Measurements from ENCODE around the gene NR2E1.

DNA sequence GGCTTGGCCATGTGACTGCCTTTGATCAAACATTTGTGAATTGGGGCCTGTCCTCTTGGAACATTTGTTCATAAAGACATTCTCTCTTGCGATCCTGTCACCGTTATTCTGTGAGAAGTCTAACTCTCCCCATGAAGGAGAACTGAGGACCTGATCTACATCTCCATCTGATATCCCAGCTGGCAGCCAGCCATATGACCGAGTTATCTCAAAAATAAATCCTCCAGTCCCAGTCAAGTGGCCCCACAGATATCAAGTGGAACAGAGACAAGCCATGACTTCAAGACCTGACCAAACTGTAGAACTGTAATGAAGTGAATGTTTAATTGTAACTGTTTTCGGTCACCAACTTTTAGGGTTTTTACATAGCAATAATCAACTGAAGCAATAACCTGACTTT, 69.3 kb downstream of the NR2E1 start:
- TF ChIP-seq NRF1 (IDR thresholded peaks at IDR 0.05; ENCODE audit: low read depth, low read length), result no peak
- no peak for TF ChIP-seq CTCF (IDR thresholded peaks at IDR 0.05)
- TF ChIP-seq IRF3 (IDR thresholded peaks at IDR 0.05; ENCODE audit: low read depth, low read length), result no peak
- no peak for TF ChIP-seq MXI1 (IDR thresholded peaks at IDR 0.05; ENCODE audit: low read depth, low read length)
- no peak for TF ChIP-seq EZH2phosphoT487 (IDR thresholded peaks at IDR 0.05; ENCODE audit: borderline replicate concordance, low read depth)
- no peak for TF ChIP-seq RAD21 (IDR thresholded peaks at IDR 0.05; ENCODE audit: low read length)
- TF ChIP-seq FOXM1 (IDR thresholded peaks at IDR 0.05; ENCODE audit: low read depth), result no peak
- TF ChIP-seq, protein P1, sequence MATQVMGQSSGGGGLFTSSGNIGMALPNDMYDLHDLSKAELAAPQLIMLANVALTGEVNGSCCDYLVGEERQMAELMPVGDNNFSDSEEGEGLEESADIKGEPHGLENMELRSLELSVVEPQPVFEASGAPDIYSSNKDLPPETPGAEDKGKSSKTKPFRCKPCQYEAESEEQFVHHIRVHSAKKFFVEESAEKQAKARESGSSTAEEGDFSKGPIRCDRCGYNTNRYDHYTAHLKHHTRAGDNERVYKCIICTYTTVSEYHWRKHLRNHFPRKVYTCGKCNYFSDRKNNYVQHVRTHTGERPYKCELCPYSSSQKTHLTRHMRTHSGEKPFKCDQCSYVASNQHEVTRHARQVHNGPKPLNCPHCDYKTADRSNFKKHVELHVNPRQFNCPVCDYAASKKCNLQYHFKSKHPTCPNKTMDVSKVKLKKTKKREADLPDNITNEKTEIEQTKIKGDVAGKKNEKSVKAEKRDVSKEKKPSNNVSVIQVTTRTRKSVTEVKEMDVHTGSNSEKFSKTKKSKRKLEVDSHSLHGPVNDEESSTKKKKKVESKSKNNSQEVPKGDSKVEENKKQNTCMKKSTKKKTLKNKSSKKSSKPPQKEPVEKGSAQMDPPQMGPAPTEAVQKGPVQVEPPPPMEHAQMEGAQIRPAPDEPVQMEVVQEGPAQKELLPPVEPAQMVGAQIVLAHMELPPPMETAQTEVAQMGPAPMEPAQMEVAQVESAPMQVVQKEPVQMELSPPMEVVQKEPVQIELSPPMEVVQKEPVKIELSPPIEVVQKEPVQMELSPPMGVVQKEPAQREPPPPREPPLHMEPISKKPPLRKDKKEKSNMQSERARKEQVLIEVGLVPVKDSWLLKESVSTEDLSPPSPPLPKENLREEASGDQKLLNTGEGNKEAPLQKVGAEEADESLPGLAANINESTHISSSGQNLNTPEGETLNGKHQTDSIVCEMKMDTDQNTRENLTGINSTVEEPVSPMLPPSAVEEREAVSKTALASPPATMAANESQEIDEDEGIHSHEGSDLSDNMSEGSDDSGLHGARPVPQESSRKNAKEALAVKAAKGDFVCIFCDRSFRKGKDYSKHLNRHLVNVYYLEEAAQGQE (IDR thresholded peaks at IDR 0.05; ENCODE audit: low read depth, low read length), result no peak
- TF ChIP-seq TCF12 (IDR thresholded peaks at IDR 0.05), result no peak
- TF ChIP-seq, protein P2, sequence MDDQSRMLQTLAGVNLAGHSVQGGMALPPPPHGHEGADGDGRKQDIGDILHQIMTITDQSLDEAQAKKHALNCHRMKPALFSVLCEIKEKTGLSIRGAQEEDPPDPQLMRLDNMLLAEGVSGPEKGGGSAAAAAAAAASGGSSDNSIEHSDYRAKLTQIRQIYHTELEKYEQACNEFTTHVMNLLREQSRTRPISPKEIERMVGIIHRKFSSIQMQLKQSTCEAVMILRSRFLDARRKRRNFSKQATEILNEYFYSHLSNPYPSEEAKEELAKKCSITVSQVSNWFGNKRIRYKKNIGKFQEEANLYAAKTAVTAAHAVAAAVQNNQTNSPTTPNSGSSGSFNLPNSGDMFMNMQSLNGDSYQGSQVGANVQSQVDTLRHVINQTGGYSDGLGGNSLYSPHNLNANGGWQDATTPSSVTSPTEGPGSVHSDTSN (IDR thresholded peaks at IDR 0.05), result no peak
